T-helper 2 cell treated with Interferon-gamma antibody and Interleukin-4, amounts not matched to agents 5 μg/mL and 100 μg/mL, for 36 hours (primary cell): ENCODE measurements around the gene ALK.

Source experiments
- DNase-seq: peaks from one replicate; pipeline ENCODE4 v3.0.0; 2021; ENCODE audit warnings: low spot score
- H3K27ac Mint-ChIP-seq: one replicate; pipeline ENCODE4 v1.8.0; 2021; ENCODE audit warnings: mild to moderate bottlenecking, mixed read lengths
- H3K27me3 Mint-ChIP-seq: one replicate; pipeline ENCODE4 v1.8.0; 2021; ENCODE audit warnings: low read depth, mixed read lengths
- H3K36me3 Mint-ChIP-seq: one replicate; pipeline ENCODE4 v1.8.0; 2021; ENCODE audit warnings: low read depth, mixed read lengths
- H3K4me1 Mint-ChIP-seq: one replicate; pipeline ENCODE4 v1.8.0; 2021; ENCODE audit warnings: low read depth, mixed read lengths
- H3K4me3 Mint-ChIP-seq: one replicate; pipeline ENCODE4 v1.8.0; 2022; ENCODE audit warnings: mild to moderate bottlenecking, moderate library complexity, mixed read lengths
- H3K9me3 Mint-ChIP-seq: one replicate; pipeline ENCODE4 v1.8.0; 2021; ENCODE audit warnings: mixed read lengths

The ALK gene

GRCh38 chr2:29372185-29372584 is 549.2 kb downstream of the ALK start:
- no peak overlapping the region for H3K27ac Mint-ChIP-seq
- no peak for DNase-seq
- H3K27me3 Mint-ChIP-seq = peaks cover 3% of the 10 kb centered on the region
- no peaks in the 10 kb centered on the region for H3K4me1 Mint-ChIP-seq
- no peak overlapping the region for H3K4me3 Mint-ChIP-seq
- no peaks in the 10 kb centered on the region for H3K9me3 Mint-ChIP-seq
- no peaks in the 10 kb centered on the region for H3K36me3 Mint-ChIP-seq

- Mint-ChIP-seq H3K4me1 (no peaks in the 10 kb centered on the region), H3K4me3 (no peak overlapping the region), H3K27ac (no peak overlapping the region), H3K27me3 (peaks cover 11% of the 10 kb centered on the region), H3K36me3 (no peaks in the 10 kb centered on the region), H3K9me3 (no peaks in the 10 kb centered on the region)
- DNase-seq = no peak
These were observed 550.7 kb downstream of the ALK start for GRCh38 chr2:29370581-29371125.

GRCh38 chr2:29370173-29370572 is 551.2 kb downstream of the ALK start:
- Mint-ChIP-seq H3K9me3 (no peaks in the 10 kb centered on the region), H3K27ac (no peak overlapping the region), H3K27me3 (peaks cover 11% of the 10 kb centered on the region), H3K36me3 (no peaks in the 10 kb centered on the region), H3K4me1 (no peaks in the 10 kb centered on the region), H3K4me3 (no peak overlapping the region)
- no peak for DNase-seq

- Mint-ChIP-seq H3K4me3 (no peak overlapping the region), H3K27ac (no peak overlapping the region), H3K9me3 (no peaks in the 10 kb centered on the region), H3K4me1 (no peaks in the 10 kb centered on the region), H3K36me3 (no peaks in the 10 kb centered on the region), H3K27me3 (peaks cover 11% of the 10 kb centered on the region)
- no peak for DNase-seq
These were observed 552.7 kb downstream of the ALK start for GRCh38 chr2:29368659-29369040.

- no peaks in the 10 kb centered on the region for H3K4me1 Mint-ChIP-seq
- no peaks in the 10 kb centered on the region for H3K9me3 Mint-ChIP-seq
These were observed 553.3 kb downstream of the ALK start for GRCh38 chr2:29367986-29368658.

GRCh38 chr2:29363111-29363510 is 558.3 kb downstream of the ALK start:
- H3K9me3 Mint-ChIP-seq = no peaks in the 10 kb centered on the region
- H3K36me3 Mint-ChIP-seq = no peaks in the 10 kb centered on the region
- H3K27ac Mint-ChIP-seq = no peak overlapping the region
- no peak overlapping the region for H3K4me3 Mint-ChIP-seq
- H3K27me3 Mint-ChIP-seq = peaks cover 17% of the 10 kb centered on the region
- no peaks in the 10 kb centered on the region for H3K4me1 Mint-ChIP-seq
- no peak for DNase-seq

More at GRCh38 chr2:29367986-29368658, 553.3 kb downstream of the ALK start:
- H3K27ac Mint-ChIP-seq = no peak overlapping the region
- H3K4me3 Mint-ChIP-seq = no peak overlapping the region
- H3K27me3 Mint-ChIP-seq = peaks cover 11% of the 10 kb centered on the region
- DNase-seq = no peak
- H3K36me3 Mint-ChIP-seq = no peaks in the 10 kb centered on the region

GRCh38 chr2:29361231-29361630 is 560.2 kb downstream of the ALK start:
- Mint-ChIP-seq H3K4me1 (no peaks in the 10 kb centered on the region), H3K4me3 (no peak overlapping the region), H3K27me3 (peaks cover 16% of the 10 kb centered on the region)

GRCh38 chr2:29360016-29360784 is 561.2 kb downstream of the ALK start:
- H3K27ac Mint-ChIP-seq = no peak overlapping the region
- H3K36me3 Mint-ChIP-seq = no peaks in the 10 kb centered on the region
- H3K27me3 Mint-ChIP-seq = peaks cover 12% of the 10 kb centered on the region
- no peaks in the 10 kb centered on the region for H3K4me1 Mint-ChIP-seq
- no peak for DNase-seq
- no peaks in the 10 kb centered on the region for H3K9me3 Mint-ChIP-seq
- H3K4me3 Mint-ChIP-seq = no peak overlapping the region

More at GRCh38 chr2:29361231-29361630, 560.2 kb downstream of the ALK start:
- H3K36me3 Mint-ChIP-seq = no peaks in the 10 kb centered on the region
- H3K27ac Mint-ChIP-seq = no peak overlapping the region
- DNase-seq = no peak
- no peaks in the 10 kb centered on the region for H3K9me3 Mint-ChIP-seq

- H3K4me3 Mint-ChIP-seq = no peak overlapping the region
- peaks cover 8% of the 10 kb centered on the region for H3K27me3 Mint-ChIP-seq
- no peaks in the 10 kb centered on the region for H3K36me3 Mint-ChIP-seq
- DNase-seq = no peak
- H3K4me1 Mint-ChIP-seq = no peaks in the 10 kb centered on the region
- no peak overlapping the region for H3K27ac Mint-ChIP-seq
- H3K9me3 Mint-ChIP-seq = no peaks in the 10 kb centered on the region
These were observed 567.9 kb downstream of the ALK start for GRCh38 chr2:29353403-29353991.

- Mint-ChIP-seq H3K4me1 (no peaks in the 10 kb centered on the region), H3K27ac (no peak overlapping the region), H3K9me3 (no peaks in the 10 kb centered on the region), H3K27me3 (peaks cover 8% of the 10 kb centered on the region), H3K36me3 (no peaks in the 10 kb centered on the region), H3K4me3 (no peak overlapping the region)
- no peak for DNase-seq
These were observed 569.3 kb downstream of the ALK start for GRCh38 chr2:29351916-29352591.

- DNase-seq = no peak
- Mint-ChIP-seq H3K4me3 (no peak overlapping the region), H3K27me3 (peaks cover 11% of the 10 kb centered on the region), H3K4me1 (no peaks in the 10 kb centered on the region), H3K36me3 (no peaks in the 10 kb centered on the region), H3K9me3 (no peaks in the 10 kb centered on the region), H3K27ac (no peak overlapping the region)
These were observed 570.1 kb downstream of the ALK start for GRCh38 chr2:29351248-29351647.

GRCh38 chr2:29349316-29350030 is 571.9 kb downstream of the ALK start:
- H3K9me3 Mint-ChIP-seq = no peaks in the 10 kb centered on the region
- no peaks in the 10 kb centered on the region for H3K36me3 Mint-ChIP-seq
- no peak overlapping the region for H3K4me3 Mint-ChIP-seq
- no peak overlapping the region for H3K27ac Mint-ChIP-seq
- peaks cover 14% of the 10 kb centered on the region for H3K27me3 Mint-ChIP-seq
- H3K4me1 Mint-ChIP-seq = no peaks in the 10 kb centered on the region
- no peak for DNase-seq

- Mint-ChIP-seq H3K9me3 (no peaks in the 10 kb centered on the region), H3K4me3 (no peak overlapping the region), H3K27me3 (peaks cover 21% of the 10 kb centered on the region), H3K36me3 (no peaks in the 10 kb centered on the region), H3K4me1 (no peaks in the 10 kb centered on the region), H3K27ac (no peak overlapping the region)
- no peak for DNase-seq
These were observed 573.5 kb downstream of the ALK start for GRCh38 chr2:29347774-29348461.
